Measurements from ENCODE around the gene NUCB2. TPM values are rescaled to one million over a fixed set of nuclear protein-coding genes. Genes with fewer than 3 reads are reported as not detected.
A peak's percentile ranks its signal among the peaks of the same experiment; 100 is the strongest.
"Not testable (repeated sequence)": the region's sequence is repeated elsewhere in the genome, so short reads cannot be mapped to it uniquely, and the experiment has no call there.

Gene NUCB2
- polyA plus RNA-seq, 1 donor: 90.5 TPM

DNA sequence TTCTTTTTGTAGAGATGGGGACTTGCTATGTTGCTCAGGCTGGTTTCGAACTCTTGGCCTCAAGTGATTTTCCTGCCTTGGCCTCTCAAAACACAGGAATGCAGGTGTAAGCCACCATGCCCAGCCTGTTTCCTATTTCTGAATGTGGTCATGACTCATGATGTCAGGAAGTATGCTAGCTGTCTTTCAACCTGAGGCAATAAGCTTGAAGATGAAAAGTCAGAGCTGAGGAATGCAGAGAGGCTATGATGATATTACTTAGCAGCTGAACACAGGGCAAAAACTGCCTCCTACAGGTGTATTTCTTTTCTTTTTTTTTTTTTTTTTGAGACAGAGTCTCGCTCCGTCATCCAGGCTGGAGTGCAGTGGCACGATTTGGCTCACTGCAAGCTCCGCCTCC is 9.0 kb upstream of the NUCB2 start:
- no peak for DNase-seq

DNA sequence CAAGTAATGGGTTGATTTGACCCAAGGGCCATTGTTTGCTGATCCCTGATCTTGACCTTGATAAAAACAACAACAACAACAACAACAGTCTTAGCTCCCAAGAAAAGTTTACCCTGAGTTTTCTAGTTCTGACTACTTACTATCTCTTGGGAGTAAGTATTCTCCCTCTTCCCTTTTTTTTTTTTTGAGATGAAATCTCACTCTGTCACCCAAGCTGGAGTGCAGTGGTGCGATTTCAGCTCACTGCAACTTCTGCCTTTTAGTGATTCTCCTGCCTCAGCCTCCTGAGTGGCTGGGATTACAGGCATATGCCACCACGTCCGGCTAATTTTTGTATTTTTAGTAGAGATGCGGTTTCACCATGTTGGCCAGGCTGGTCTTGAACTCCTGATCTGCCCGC is 8.0 kb upstream of the NUCB2 start:
- not testable (repeated sequence) for DNase-seq

DNA sequence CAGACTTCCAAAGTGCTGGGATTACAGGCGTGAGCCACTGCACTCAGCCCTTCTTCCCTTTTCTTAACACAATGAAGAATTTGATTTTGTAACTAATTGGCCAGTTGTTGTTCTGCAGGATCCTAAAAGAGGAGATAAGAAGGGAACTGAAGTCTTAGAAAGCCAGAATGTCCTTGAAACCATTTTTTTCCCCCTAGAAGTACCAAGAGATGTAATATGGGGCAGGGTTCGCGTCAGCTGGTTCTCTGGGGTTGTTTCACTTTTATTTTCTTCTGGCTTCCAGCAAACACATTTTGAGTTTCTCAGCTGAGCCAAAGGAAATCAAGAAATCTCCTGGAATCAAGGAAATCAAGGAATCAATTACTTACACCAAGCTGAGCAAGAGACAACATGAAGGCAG is 7.6 kb upstream of the NUCB2 start:
- DNase-seq: no peak

DNA sequence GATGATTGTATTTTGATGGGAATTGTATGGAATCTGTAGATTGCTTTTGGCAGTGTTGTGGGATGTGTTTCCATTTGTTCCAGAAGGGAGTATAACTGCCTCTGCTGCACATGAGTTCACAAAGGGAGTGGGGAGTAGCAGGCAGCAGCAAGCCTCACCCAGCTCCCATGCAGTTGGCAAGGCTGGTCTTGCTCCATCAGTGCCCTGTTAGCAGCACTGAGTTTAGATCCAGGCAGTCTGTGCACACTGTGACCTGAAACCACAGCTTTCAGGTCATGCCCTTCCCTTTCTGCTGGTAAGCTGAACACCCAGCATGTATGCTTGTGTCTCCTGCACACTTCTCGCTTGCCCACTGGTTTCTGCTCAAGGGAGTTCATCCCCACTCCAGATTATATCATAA is 3.7 kb upstream of the NUCB2 start:
- DNase-seq: no peak

DNA sequence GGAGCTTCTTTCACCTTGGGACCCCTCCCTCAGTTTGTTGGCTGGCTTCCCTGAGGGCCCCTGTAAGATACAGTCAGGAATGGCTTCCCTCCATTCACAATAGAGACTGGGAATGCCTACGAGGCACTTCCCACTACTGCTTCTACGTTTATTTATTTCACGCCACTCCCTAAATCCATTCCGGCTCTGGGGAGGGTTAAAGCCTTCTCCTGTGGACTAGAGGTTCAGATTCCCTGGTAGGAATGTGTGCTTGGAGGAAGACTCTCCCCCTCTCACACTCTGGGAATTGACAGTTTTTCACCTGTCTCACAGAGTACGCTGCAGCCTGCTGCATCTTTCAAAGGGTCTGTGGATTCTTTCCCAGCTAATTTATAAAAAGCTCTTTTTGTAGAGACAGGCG is 3.3 kb upstream of the NUCB2 start:
- DNase-seq: no peak

DNA sequence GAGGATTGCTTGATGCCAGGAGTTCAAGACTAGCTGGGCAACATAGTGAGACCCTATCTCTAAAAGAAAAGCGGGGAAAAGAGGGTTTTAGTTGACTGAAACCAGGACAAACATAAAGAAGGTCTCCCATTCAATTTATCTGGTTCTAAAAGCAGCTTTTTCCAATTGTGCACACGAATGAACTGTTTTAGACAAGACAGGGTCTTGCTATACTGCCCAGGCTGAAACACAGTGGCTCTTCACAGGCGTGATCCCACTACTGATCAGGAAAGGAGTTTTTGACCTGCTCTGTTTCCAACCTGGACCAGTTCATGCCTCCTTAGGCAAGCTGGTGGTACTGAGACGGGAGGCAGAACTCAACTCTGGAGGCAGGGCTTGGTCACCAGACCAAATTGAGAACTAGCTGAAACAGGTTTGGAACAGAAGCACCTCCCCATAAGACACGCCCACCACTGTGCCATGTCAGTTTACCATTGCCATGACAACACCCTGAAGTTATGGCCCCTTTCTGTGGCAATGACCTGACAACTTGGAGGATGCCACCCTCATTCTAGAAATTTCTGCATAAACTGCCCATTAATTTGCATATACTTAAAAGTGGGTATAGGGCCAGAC is 2.8 kb upstream of the NUCB2 start:
- DNase-seq: no peak

DNA sequence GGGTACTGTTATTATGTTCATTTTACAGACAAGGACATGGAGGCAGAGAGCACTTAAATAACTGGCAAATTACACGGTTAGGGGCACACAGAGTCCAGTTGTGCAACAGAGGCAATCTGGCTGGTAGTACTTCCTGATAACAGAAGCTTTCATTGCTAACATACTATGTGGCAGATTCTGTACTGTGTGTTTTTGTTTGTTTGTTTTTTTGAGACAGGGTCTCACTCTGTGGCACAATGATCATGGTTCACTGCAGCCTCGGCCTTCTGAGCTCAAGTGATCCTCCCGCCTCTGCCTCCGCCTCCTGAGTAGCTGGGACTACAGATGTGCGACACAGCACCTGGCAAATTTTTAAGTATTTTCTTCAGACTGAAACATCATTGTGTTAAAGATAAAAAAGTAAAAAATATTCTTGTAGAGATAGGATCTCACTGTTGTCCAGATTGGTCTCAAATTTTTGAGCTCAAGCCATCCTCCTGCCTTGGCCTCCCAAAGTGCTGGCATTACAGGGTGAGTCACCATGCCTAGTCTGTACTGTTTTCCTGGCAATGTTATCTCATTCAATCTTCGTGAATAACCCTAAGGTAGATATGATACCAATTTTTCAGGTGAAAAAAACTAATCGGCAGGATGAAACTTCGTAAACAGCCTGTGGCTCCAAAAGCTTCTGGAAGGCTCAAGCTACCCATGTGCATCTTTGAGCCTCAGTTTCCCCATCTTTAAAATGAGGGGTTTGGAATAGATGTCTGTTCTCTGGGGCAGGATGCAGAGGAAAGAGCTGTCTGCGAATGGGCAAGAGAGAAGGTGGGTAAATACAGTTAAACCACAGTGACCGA is 921 bp upstream of the NUCB2 start:
- no peak for DNase-seq

DNA sequence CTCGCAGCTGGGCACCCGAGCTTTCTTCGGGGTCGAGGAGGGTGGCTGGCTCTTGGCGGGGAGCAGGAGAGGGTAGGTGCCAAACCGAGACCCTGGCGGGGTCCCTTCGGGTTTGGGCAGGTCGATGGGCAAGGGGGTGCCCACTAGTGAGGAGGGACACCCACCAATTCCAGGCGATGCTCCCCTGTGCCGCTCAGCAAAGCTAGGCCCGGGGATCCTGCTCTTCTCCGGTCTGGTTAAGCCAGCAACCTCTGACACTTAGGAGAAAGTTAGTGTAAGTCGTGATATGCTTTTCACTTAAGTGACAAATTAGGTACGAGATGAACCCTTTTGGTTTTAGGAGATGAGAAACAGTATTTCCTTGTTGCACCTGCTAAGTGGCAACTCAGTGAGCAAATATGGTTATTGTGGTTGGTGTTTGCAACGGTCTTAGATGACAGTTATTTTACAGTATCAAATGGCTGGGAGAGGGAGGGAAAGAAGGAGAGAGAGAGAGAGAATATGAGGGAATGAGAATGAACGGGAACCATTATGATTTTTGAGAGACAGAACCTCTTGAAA is 565 bp downstream of the NUCB2 start:
- DNase-seq: no peak

DNA sequence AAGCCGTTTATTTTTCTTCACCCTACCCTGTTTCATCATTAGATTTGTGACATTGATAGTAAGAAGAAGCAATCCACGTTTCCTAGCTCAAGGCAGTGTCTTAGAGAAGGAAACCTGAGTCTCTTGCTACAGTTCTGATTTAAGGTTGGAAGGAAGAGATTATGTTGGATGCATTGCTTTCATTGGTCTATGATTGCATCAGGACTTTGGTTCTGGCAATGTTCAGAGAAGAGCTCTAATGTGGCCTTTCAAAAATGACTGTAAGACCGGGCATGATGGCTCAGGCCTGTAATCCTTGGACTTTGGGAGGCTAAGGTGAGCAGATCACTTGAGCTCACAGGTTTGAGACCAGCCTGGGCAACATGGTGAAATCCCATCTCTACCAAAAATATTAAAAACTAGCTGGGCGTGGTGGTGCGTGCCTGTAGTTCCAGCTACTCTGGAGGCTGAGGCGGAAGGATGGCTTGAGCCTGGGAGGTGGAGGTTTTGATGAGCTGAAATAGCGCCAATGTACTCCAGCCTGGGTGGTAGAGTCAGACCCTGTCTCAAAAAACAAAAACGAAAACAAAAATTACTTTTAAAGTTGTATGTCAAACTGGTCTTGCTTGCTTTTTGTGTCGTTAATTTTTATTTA is 4.1 kb downstream of the NUCB2 start:
- no peak for DNase-seq

DNA sequence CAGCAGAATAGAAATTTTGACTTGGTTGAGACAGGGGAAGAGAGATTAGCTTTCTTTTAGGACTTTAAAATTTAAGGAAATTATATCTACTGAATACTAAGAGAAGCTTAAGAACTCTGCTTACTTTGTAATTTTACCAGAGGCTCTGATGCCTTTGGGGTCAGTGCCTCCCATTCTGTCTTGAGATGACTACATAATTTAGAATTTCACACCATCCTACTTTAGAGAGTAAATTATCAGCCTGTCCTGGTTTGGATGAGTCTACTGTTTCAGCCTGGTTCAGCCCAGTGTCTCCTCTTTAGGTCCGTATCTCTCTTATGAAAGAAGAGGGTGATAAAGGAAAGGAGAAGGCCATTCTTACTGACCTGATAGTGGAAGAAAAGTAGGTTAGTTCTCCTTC is 9.8 kb downstream of the NUCB2 start:
- no peak for DNase-seq

DNA sequence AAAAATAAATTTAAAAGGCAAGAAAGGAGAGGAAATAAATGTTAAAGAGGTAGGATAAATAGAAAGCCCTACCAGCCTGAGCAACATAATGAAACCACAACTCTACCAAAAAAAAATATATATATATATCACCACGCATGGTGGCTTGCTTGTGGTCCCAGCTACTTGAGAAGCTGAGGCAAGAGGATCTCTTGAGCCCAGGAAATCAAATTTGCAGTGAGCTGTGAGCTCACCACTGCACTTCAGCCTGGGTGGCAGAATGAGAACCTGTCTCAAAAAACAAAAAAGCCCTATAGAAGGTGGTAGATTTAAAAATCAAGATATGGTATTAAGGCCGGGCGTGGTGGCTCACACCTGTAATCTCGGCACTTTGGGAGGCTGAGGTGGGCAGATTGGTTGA is 10.5 kb downstream of the NUCB2 start:
- no peak for DNase-seq

DNA sequence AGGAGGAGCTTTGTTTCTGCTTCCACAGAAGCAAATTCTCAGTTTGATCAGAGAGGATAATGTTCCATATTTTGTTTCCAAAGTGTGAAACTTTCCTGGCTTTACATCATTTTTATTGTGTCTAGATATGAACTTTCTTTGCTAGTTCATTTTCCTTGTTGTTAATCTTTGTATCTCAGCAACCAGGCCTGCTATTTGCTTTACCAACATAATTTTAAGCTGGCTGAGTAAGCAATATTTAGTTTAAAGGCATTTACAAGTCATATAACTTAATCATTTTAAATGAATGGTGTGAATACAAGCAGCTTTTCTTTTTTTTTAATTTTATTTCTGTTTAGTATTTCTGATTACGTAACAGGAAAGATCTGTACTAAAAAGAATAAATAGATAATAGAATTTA is 15.2 kb downstream of the NUCB2 start:
- DNase-seq: no peak

DNA sequence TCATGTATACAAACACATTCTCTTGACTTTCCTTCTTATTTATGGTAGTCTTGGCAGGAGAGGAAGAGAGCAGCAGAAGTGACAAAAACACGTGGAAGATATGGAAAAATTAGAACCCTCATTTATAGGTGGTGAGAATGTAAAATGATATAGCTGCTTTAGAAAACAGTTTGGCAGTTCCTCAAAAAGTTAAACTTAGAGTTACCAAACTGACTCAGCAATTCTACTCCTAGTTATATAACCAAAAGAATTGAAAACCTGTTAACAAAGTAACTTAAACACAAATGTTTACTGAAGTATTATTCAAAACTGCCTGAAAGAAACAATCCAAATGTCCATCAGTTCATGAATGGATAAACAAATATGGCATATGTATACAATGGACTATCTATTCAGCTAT is 16.8 kb downstream of the NUCB2 start:
- no peak for DNase-seq

DNA sequence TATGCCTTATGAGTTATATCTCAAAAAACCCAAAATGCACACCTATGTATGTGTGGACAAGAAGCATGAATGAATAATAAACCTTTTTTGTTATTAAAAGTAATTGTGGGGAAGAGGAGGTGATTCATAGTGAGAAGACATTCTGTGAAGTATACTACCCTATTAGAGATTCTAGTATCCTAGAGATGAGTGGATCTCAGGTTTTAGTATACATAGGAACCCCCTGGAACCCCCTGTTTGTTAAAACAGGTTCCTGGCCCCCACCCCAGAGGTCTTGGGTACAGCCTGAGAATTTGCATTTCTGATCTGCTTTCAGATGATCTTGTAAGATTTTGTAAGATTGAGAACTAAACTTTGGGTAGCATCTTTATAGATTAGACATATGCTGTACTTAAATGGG is 17.5 kb downstream of the NUCB2 start:
- DNase-seq: no peak

DNA sequence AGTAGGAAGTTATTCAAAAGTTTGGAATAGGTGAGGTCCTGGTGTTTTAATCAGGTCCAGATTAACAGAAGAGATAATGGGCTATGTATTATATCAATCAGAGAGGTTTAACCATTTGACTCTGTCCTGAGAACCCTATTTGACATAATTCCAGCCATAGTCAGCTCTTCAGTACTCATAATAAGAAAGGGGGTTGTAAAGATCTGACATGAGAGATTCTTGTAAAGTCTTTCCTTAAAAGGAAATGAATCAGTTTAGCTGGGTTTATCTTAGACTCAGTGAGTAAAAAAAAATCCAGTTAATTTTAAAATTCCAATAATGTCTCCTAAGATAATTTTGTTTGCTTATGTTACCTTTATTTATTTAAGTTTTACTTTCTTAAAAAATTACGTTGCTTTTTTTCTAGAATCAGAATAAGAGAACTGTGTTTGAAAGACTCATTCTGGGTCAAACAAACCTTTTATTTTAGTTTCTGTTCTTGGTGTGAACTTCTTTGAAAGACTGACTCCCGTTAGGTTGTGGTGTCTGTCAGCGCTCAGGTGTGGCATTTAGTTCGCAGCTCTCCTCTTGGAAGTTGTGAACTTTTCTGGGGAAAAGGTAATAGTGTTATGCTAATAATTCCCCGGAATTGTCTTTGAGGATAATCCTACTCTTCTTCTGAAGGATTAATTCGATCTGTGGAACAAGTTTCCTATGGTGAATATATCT is 20.5 kb downstream of the NUCB2 start:
- DNase-seq: no peak

DNA sequence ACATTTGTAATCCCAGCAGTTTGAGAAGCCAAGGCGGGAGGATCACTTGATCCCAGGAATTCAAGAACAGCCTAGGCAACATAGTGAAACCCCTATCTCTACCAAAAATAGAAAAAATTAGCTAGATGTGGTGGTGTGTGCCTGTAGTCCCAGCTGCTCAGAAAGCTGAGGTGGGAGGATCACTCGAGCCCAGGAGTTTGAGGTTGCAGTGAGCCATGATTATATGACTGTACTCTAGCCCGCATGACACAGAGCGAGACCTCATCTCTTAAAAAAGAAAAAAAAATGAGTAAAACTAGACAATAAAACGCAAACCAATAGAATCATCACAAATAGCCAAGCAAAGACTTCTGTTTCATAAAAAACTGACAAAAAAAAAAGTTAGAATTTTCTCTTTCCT is 21.8 kb downstream of the NUCB2 start:
- DNase-seq: no peak

DNA sequence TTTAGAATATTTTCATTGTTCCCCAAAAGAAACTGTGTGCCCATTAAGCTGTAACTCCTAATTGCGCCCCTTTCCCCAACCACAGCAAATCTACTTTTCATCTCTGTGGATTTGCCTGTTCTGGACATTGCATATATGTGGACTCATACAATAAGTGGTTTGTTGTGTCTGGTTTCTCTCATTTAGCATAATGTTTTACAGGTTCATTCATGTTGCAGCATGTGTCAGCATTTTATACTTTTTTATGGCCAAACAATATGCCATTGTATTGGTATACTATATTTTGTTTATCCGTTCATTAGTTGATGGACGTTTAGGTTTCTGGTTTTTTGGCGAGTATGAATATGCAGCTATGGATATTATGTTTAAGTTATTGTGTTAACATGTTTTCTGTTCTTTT is 23.8 kb downstream of the NUCB2 start:
- DNase-seq: no peak

DNA sequence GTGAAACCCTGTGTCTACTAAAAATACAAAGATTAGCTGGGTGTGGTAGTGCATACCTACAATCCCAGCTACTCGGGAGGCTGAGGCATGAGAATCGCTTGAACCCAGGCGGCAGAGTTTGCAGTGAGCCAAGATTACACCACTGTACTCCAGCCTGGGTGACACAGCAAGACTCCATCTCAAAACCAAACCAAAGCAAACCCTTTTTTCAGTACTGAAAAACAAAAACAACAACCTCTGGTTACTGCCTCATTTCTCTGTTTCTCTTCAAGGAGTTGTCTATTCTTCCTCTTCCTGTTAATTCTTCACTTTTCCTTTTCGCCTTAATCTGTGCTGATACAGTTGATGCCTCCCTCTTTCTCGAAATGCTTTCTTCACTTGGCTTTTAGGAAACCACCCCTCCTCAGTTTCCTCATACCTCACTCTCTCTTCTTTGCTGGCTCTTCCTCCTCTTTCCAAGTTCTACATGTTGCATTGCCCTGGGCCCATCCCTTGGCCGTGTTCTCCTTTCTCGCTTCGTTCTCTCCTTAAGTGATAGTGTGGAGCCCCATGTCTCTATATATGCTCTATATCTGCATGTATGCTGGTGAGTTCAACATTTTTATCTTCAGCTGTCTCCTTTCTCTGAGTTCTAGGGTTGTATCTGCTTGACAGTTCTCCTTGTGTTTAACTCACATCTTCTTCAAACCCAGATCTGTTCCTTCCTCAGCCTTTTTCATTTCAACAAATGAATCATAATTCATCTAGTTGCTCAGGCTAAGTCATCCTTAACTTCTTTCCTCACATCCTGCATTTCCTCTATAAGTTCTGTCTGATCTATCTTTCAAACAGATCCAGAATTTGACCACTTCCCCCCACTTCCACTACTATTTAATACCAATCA is 37.1 kb downstream of the NUCB2 start:
- DNase-seq: no peak

DNA sequence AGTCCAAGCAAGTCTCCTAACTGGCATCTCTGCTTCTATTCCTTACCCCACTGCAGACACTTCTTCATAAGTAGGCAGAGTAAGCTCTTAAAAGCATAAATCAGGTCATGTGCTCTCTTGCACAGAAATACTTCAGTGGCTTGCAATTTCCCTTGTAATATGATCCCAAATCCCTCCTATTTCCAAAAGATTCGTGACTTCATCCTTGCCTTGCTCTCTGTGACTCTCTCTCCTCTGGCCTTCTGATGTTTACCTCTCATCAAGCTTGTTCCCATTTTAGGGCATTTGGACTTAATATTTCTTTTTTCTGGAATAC is 37.7 kb downstream of the NUCB2 start:
- DNase-seq: peak; percentile 27

DNA sequence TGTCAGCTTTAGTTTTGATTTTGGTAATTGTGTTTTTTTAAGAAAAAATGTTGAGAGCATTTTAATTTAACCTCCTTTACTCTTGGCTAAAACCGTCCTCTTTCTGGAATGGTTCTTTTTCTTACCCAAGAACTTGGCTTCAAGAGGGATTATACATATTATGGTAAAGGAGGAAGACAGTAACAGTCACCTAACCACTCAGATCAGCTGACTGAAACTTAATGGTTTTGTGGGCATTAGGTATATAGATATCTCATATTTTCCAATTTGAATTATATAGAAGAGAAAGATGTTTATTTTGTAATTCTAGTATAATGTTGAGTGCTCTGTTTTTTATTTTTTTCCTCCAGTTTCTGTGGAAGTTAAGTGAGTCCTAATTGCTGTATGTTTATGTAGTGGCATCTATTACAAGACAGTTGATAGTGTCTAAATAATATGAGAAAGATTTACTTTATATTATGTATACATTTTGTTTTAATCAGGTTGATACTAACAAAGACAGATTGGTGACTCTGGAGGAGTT is 38.4 kb downstream of the NUCB2 start:
- DNase-seq: no peak

DNA sequence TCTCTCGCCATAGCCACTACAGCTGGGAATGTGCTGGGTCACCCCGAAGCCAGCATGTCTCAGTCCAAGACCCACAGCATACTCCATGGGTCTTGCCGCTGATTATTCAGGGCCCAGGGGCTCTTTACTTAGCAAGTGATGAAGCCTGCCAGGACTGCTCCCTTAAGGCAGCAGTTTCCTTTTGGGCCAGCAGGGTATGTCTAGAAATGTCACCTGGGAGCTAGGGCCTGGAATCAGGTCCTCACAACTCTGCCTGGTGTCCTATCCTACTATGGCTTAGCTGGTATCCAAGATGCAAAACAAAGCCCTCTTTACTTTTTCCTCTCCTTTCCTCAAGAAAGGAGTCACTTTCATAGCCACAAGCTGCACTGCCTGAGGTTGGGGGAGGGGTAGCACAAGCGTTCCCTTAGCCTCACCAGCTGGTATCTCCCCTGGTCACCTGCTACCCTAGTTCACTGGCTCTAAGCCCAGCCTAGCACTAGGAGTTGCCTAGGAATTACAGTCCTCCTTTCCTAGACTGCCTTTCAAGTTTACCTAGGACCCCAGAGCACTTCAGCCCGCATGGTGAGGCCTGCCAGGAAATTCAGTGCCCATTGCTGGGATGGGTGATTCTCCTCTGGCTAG is 52.4 kb downstream of the NUCB2 start:
- no peak for DNase-seq

All from left kidney (tissue), 2 donors.